ENCODE results near the gene P4HA2. TPM values are rescaled to one million over a fixed set of nuclear protein-coding genes. Genes with fewer than 3 reads are reported as not detected.

P4HA2 gene
- total and polyA plus RNA-seq, 2 of the 8 experiments (the other 6 are each of a cell fraction or from before 2014, with no cell fraction given) = 7.4 to 9.3 TPM

DNA sequence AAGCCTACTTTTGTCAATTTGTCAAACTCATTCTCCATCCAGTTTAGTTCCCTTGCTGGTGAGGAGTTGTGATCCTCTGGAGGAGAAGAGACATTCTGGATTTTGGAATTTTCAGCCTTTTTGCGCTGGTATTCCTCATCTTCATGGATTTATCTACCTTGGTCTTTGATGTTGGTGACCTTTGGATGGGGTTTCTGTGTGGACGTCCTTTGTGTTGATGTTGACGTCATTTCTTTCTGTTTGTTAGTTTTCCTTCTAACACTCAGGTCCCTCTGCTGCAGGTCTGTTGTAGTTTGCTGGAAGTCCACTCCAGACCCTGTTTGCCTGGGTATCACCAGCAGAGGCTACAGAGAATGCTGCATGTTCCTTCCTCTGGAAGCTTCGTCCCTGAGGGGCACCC lies 71.2 kb downstream of the P4HA2 start:
- no peaks in the 10 kb centered on the region for H3K36me3 ChIP-seq (ENCODE audit: control insufficient read depth in 2 of 4, insufficient read depth in 4 of 4, low read length in 3 of 4)
- no peak overlapping the region for H3K14ac ChIP-seq (ENCODE audit: insufficient read length)
- CTCF ChIA-PET (ENCODE audit: partially characterized antibody) = interaction anchor here (0.7 kb wide), 1 partner anchor 23 kb away, joined by 3 read pairs; no protein-coding TSS in a partner anchor
- H3K27ac ChIP-seq (ENCODE audit: low read depth, low read length) = no peak overlapping the region
- POLR2A ChIA-PET (ENCODE audit: partially characterized antibody) = no interaction called here
- no peak overlapping the region for H3K56ac ChIP-seq (replicated peaks; ENCODE audit: insufficient read length, low read depth, low read length)
- DNase-seq (ENCODE audit: low read depth in 1 of 2, low spot score in 2 of 2) = no peak
- H3K4ac ChIP-seq (replicated peaks; ENCODE audit: insufficient read length, low read depth, low read length) = no peak overlapping the region
- H3K79me2 ChIP-seq (ENCODE audit: control insufficient read depth in 1 of 2, insufficient read depth in 2 of 2, low read length in 2 of 2) = no peaks in the 10 kb centered on the region
- H4K5ac ChIP-seq (ENCODE audit: insufficient read length, low read depth, low read length) = no peak overlapping the region
- no peaks in the 10 kb centered on the region for H3K79me1 ChIP-seq (ENCODE audit: low read depth, low read length)
- no peak overlapping the region for H2BK120ac ChIP-seq (replicated peaks; ENCODE audit: low read depth, low read length)
- no peak overlapping the region for H2BK20ac ChIP-seq (ENCODE audit: low read length)
- H2AFZ ChIP-seq (ENCODE audit: low read length) = no peak overlapping the region
- H3K23ac ChIP-seq (ENCODE audit: insufficient read length) = no peak overlapping the region
- no peak overlapping the region for H4K8ac ChIP-seq (ENCODE audit: extremely low read depth, insufficient read depth, low read length)
- no peak overlapping the region for H3K9ac ChIP-seq (replicated peaks in 1 of 4; ENCODE audit: extremely low read depth in 1 of 4, low read depth in 3 of 4, low read length in 3 of 4)
- H4K91ac ChIP-seq (replicated peaks; ENCODE audit: insufficient read length, low read length) = no peak overlapping the region
- WGBS, 2 experiments (ENCODE audit: extremely low coverage in 1 of 2, insufficient coverage in 1 of 2, insufficient read length in 1 of 2, insufficient replicate concordance in 2 of 2, low coverage in 1 of 2, low lambda C conversion rate in 2 of 2, missing lambda C conversion rate in 1 of 2) = 91% methylated on average over 4 of the region's 4 CpGs; no CpG with 5 or more reads in 1 of the 2 experiments
- H3K4me1 ChIP-seq (replicated peaks in 1 of 4; ENCODE audit: control insufficient read depth in 3 of 4, insufficient read depth in 4 of 4, low read length in 3 of 4) = no peaks in the 10 kb centered on the region
- no peak overlapping the region for H2BK15ac ChIP-seq (ENCODE audit: low read length)
- H3K9me3 ChIP-seq (ENCODE audit: insufficient read depth in 2 of 2, low read depth in 1 of 2, low read length in 1 of 2) = peaks cover 0 to 4% of the 10 kb centered on the region in 2 experiments; a peak in 1 of 4 replicates
- H4K20me1 ChIP-seq (replicated peaks in 1 of 2; ENCODE audit: control insufficient read depth in 1 of 2, insufficient read depth in 2 of 2, low read length in 2 of 2) = no peaks in the 10 kb centered on the region
- FAIRE-seq = no peak
- no peak overlapping the region for H3K18ac ChIP-seq (ENCODE audit: extremely low read depth, low read length)
- no peak overlapping the region for H2BK12ac ChIP-seq (ENCODE audit: low read depth, low read length)
- no peak overlapping the region for H3K4me3 ChIP-seq (ENCODE audit: extremely low read depth in 1 of 4, insufficient read depth in 2 of 4, low read depth in 3 of 4, low read length in 4 of 4)
- no peaks in the 10 kb centered on the region for H3K23me2 ChIP-seq (ENCODE audit: low read depth, low read length)
- no peak overlapping the region for H2BK5ac ChIP-seq (ENCODE audit: low read depth, low read length)
- H3K27me3 ChIP-seq (replicated peaks in 1 of 4; ENCODE audit: control insufficient read depth in 3 of 4, extremely low read depth in 1 of 4, insufficient read depth in 3 of 4, low read length in 3 of 4) = no peaks in the 10 kb centered on the region
- no peak overlapping the region for H2AK5ac ChIP-seq (ENCODE audit: low read depth, low read length)
- H3K4me2 ChIP-seq (ENCODE audit: insufficient read depth in 1 of 2, low read depth in 2 of 2, low read length in 2 of 2) = no peak overlapping the region
- TF ChIP-seq TAF7 (optimal IDR thresholded peaks at IDR 0.05; ENCODE audit: borderline replicate concordance, low read depth, low read length) = no peak
- no peak for TF ChIP-seq SIRT6 (IDR thresholded peaks at IDR 0.05; ENCODE audit: low read length)

Measured in H1 (cell line).